Psoas muscle (tissue), 8 donors: Measurements from ENCODE around the gene ADAMTSL5. TPM values are rescaled to one million over a fixed set of nuclear protein-coding genes. Genes with fewer than 3 reads are reported as not detected.

Source experiments
- ATAC-seq, 4 donors: fragments of 200-7000 bp; cut with Tn5 transposase; one replicate each; pipeline ENCODE4 v1.9.1; 2020; ENCODE audit warnings: moderate library complexity in 3 of 4, mild to moderate bottlenecking in 2 of 4
- DNase-seq, 2 donors: peaks; one replicate each; pipeline ENCODE4 v3.0.0-alpha.2; 2020
- H3K27ac ChIP-seq: fragments of 200-600 bp; one replicate; pipeline ENCODE4 v1.8.0; 2022
- H3K27me3 ChIP-seq, 3 donors: fragments of 200-600 bp in 1 of 3; one replicate each; pipeline versions ENCODE4 v1.6.1 to v1.8.0; 2013 to 2022; ENCODE audit warnings: low read length in 2 of 3, mild to moderate bottlenecking in 2 of 3, moderate library complexity in 1 of 3; ENCODE audit not compliant: insufficient read depth in 3 of 3
- H3K36me3 ChIP-seq, 2 donors: fragments of 200-600 bp in 1 of 2; one replicate each; pipeline versions ENCODE4 v1.6.1 to v1.8.0; 2013 to 2022; ENCODE audit warnings: low read depth in 1 of 2, mild to moderate bottlenecking in 1 of 2, moderate library complexity in 1 of 2; ENCODE audit not compliant: insufficient read depth in 1 of 2
- H3K4me1 ChIP-seq: fragments of 200-600 bp; one replicate; pipeline ENCODE4 v1.8.0; 2022
- H3K4me3 ChIP-seq: fragments of 200-600 bp; one replicate; pipeline ENCODE4 v1.8.0; 2022; ENCODE audit warnings: mild to moderate bottlenecking
- H3K9me3 ChIP-seq: fragments of 200-600 bp; one replicate; pipeline ENCODE4 v1.8.0; 2022
- WGBS, 3 donors: extraction: QIAGEN DNeasy Blood & Tissue Kit; methylation state at CpG; one replicate each; pipeline versions ENCODE4 v1.1.6 to v1.1.7; 2013; 5-methylcytosine and 5-hydroxymethylcytosine counted together
- intact Hi-C, 2 donors: fragments of 100-400 bp; cut with DNase I; formaldehyde crosslinking; loops; one replicate each; pipeline versions ENCODE4 v1.11.0 to v1.14.2; 2022
- polyA plus RNA-seq, 3 donors: library from polyadenylated mRNA; stranded (reverse); fragments of 200-250 nt; gene quantifications; one replicate each; pipeline ENCODE4 v1.2.3, GENCODE V29; 2013
- total RNA-seq, 4 donors: library from RNA; stranded (reverse); fragmentation: NEBNext Ultra II Directional in 2 of 4; extraction: Animal tissue kit (Norgen Biotek cat#: 25700) in 2 of 4; gene quantifications; one replicate each; pipeline versions ENCODE4 v1.2.1 to v1.2.4, GENCODE V29; 2021 to 2023
- TF ChIP-seq, protein P1 (sequence below): fragments of 200-600 bp; IDR thresholded peaks from one replicate; pipeline ENCODE4 v1.8.0; 2022; ENCODE audit warnings: antibody characterized with exemption
- donor health status: healthy with polysubstance abuse.
- donor health status: DM: no; HTN: no; CAD: no; lungs with moderate emphysema.
- donor health status: Bipolar disorder and iron deficiency.
- donor health status: healthy.
- donor health status: DM: yes; HTN: yes; CAD: no.
- donor health status: DM: no; HTN: no; CAD: no.
- donor health status: DM: no; HTN: no; CAD: no.
- donor health status: DM: yes; HTN: yes; CAD: no.

The ADAMTSL5 gene
- total and polyA plus RNA-seq, 7 donors: 3.9 to 20.1 (median 12.6) TPM

DNA sequence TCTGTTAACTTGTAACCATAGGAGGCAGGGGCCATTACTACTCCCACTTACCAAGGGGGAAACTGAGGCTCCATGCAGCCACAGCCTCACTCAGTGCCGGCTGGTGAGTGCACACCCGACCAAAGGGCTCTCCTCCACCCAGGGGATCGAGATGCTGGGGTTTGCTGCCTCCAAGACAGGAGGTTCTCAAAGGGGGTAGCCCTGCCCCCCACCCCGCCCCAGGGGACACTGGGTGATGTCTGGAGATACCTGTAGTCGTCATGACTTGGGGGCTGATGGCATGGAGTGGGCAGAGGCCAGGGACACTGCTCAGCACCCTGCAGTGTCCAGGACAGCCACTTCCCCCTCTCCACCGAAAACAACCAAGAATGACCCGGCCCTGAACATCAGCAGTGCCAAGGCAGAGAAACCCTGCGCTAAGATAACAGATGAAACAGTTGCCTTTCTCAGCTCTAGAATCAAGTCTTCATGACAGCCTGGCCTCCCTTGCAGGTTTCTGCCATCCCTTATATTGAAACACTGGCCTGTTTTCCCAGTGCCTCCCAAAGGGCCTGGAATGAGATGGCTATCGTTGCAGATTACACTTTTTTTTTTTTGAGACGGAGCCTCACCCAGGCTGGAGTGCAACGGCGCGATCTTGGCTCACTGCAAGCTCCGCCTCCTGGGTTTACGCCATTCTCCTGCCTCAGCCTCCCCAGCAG is 18.6 kb downstream of the ADAMTSL5 start:
- H3K27ac ChIP-seq: no peak overlapping the region
- H3K27me3 ChIP-seq: peaks cover 0 to 17% (median 5%) of the 10 kb centered on the region in 3 donors
- H3K36me3 ChIP-seq: no peaks in the 10 kb centered on the region
- no peak for DNase-seq
- peaks cover 7% of the 10 kb centered on the region for H3K4me1 ChIP-seq
- 50 to 60% (median 52%) methylated on average over 15 of the region's 15 CpGs for WGBS, 3 donors
- H3K4me3 ChIP-seq: no peak overlapping the region
- intact Hi-C loops: no loop called here
- TF ChIP-seq, protein P1, sequence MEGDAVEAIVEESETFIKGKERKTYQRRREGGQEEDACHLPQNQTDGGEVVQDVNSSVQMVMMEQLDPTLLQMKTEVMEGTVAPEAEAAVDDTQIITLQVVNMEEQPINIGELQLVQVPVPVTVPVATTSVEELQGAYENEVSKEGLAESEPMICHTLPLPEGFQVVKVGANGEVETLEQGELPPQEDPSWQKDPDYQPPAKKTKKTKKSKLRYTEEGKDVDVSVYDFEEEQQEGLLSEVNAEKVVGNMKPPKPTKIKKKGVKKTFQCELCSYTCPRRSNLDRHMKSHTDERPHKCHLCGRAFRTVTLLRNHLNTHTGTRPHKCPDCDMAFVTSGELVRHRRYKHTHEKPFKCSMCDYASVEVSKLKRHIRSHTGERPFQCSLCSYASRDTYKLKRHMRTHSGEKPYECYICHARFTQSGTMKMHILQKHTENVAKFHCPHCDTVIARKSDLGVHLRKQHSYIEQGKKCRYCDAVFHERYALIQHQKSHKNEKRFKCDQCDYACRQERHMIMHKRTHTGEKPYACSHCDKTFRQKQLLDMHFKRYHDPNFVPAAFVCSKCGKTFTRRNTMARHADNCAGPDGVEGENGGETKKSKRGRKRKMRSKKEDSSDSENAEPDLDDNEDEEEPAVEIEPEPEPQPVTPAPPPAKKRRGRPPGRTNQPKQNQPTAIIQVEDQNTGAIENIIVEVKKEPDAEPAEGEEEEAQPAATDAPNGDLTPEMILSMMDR: no peak
- no peak for ATAC-seq
- H3K9me3 ChIP-seq: no peaks in the 10 kb centered on the region

DNA sequence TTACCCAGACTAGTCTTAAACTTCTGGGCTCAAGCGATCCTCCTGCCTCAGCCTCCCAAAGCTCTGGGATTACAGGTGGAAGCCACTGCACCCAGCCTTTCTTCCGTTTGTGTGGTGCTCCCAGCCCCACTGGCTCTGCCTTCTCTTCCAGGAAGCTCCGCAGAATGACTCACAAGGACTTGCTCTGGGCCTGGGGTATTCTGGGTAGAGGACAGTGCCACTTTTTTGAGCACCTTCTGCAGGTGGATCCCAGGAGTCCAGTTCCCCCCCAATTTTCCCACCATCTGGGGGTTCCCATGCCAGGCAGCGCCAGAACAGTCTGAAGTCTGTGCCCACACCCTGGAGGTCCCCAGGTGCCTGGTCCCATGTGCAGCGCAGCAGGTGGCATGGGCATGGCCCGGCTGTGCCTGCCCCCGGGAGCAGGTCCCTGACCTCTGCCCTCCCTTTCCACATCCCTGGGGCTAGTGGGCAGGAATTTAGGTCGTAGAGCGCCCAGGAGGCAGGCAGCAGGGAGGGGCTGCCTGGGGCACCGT is 20.3 kb downstream of the ADAMTSL5 start:
- no peak for ATAC-seq
- no peak overlapping the region for H3K4me3 ChIP-seq
- no peaks in the 10 kb centered on the region for H3K36me3 ChIP-seq
- no peak overlapping the region for H3K27ac ChIP-seq
- peaks cover 7% of the 10 kb centered on the region for H3K4me1 ChIP-seq
- H3K27me3 ChIP-seq: peaks cover 0 to 8% (median 3%) of the 10 kb centered on the region in 3 donors
- intact Hi-C loops: no loop called here
- TF ChIP-seq, protein P1: no peak
- H3K9me3 ChIP-seq: no peaks in the 10 kb centered on the region
- WGBS, 3 donors: 68 to 72% (median 72%) methylated on average over 10 of the region's 10 CpGs
- no peak for DNase-seq

DNA sequence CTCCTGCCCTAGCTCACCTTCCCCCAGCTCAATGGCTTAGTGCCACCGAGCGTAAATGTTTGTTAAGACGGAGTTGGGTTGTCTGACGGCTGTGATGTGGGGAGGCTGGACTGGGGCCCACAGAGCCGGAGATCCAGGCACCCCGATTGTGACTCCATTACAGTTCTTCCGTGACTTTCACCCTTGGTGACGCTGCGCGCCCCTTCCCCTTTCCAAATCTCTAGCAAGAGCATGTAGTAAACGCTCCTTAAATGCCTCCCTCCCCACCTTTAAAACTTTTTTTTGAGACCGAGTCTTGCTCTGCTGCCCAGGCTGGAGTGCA is 21.0 kb downstream of the ADAMTSL5 start:
- intact Hi-C loops: loop anchor here in 1 of 2 donors (2.0 kb wide), 1 partner anchor 17 kb away; no protein-coding TSS in a partner anchor
- peak in 1 of 2 donors; percentile 17 for DNase-seq
- no peaks in the 10 kb centered on the region for H3K36me3 ChIP-seq
- TF ChIP-seq, protein P1: no peak
- no peak overlapping the region for H3K27ac ChIP-seq
- peaks cover 7% of the 10 kb centered on the region for H3K4me1 ChIP-seq
- H3K27me3 ChIP-seq: peaks cover 0 to 7% (median 0%) of the 10 kb centered on the region in 3 donors
- H3K4me3 ChIP-seq: peak overlapping the region; percentile 62
- H3K9me3 ChIP-seq: no peaks in the 10 kb centered on the region
- WGBS, 3 donors: 58 to 62% (median 61%) methylated on average over 12 of the region's 12 CpGs
- no peak for ATAC-seq

DNA sequence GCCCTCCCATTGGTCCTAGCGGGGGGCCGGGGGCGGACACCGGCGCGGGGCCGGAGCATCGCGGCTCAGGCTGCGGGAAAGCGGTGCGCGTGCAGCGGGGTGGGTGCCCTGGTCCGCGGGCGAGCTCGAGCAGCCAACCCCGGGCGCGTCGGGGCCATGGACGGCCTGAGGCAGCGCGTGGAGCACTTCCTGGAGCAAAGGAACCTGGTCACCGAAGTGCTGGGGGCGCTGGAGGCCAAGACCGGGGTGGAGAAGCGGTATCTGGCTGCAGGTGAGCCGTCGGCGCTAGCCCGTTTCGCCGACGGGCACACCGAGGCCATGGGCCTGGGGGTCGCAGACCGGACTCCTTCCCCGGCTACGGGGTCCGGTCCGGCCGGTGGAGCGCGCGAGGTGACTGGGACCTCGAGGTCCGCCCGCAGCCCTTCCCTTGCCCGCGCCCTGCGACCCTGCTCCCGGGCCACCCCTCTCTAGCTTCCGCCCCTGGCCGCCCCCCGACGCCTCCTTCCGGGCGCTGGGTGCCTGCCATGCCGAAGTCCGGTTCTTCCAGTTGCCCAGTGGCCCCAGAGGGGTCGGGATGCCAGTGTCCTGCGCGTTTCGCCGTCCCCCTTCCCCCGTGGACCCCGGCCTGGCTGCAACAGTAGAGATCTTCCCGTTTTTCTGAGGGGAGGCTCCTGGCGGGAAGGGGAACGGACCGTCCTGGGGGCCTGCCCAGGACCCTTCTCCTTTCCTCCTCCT is 21.5 kb downstream of the ADAMTSL5 start, which contains the start of gene REEP6:
Gene REEP6 (plus strand): TSS at position 68 of the 735 bp plus-strand sequence. CDS start 89 bp downstream, at position 157.
- WGBS, 3 donors: 4 to 8% (median 6%) methylated on average over 50 to 73 of the region's 73 CpGs
- intact Hi-C loops: loop anchor here in 1 of 2 donors (2.0 kb wide), 1 partner anchor 18 kb away; no protein-coding TSS in a partner anchor
- Histone ChIP-seq H3K9me3 (no peaks in the 10 kb centered on the region), H3K4me1 (peaks cover 7% of the 10 kb centered on the region), H3K36me3 (no peaks in the 10 kb centered on the region), H3K27me3 (peaks cover 0 to 3% (median 0%) of the 10 kb centered on the region in 3 donors), H3K27ac (peak within 1 kb of the TSS; percentile 72), H3K4me3 (peak within 1 kb of the TSS; percentile 73)
- ATAC-seq (no peak), DNase-seq (no peak)
- TF ChIP-seq, protein P1: no peak
